Myocyte (in vitro differentiated cells): Measurements from ENCODE around the gene MRPL4. TPM values are rescaled to one million over a fixed set of nuclear protein-coding genes. Genes with fewer than 3 reads are reported as not detected.

Experiments
- microRNA-seq: library from miRNA; unstranded; fragments of <30 nt; microRNA quantifications from one replicate; pipeline ENCODE4, GENCODE V29; 2016
- total RNA-seq: library from RNA; depleted of rRNA; stranded (reverse); fragments of >200 nt; gene quantifications from 2 replicates; pipeline ENCODE4 v1.2.3, GENCODE V29; 2014

The MRPL4 gene
- total RNA-seq, 1 donor from 2014 or later: 94.3 TPM

Small RNA genes within 50 kb of the gene (microRNA-seq; reads per million reads assigned to microRNA genes)
- not detected for gene MIR4322

Other genes with a start within 250 kb of the MRPL4 start
- 75.3 and 93.4 TPM in 2 replicates for gene COL5A3, start 241.7 kb upstream of the MRPL4 start, total RNA-seq
- not detected in 2 replicates for gene RDH8, start 238.7 kb upstream of the MRPL4 start, total RNA-seq
- 21.8 and 25.0 TPM in 2 replicates for gene SHFL, start 165.9 kb upstream of the MRPL4 start, total RNA-seq
- gene ANGPTL6, start 149.5 kb upstream of the MRPL4 start, total RNA-seq: 0.11 TPM in 1 of 2 replicates, not detected in the other
- gene PPAN, start 145.9 kb upstream of the MRPL4 start, total RNA-seq: 24.8 and 28.3 TPM in 2 replicates
- gene P2RY11, start 140.5 kb upstream of the MRPL4 start, total RNA-seq: 3.1 and 4.0 TPM in 2 replicates
- gene EIF3G, start 132.3 kb upstream of the MRPL4 start, total RNA-seq: 226 and 251 TPM in 2 replicates
- gene DNMT1, start 57.3 kb upstream of the MRPL4 start, total RNA-seq: 53.8 and 70.1 TPM in 2 replicates
- gene S1PR2, start 20.9 kb upstream of the MRPL4 start, total RNA-seq: 1.8 and 3.5 TPM in 2 replicates
- 5.1 and 21.3 TPM in 2 replicates for gene ICAM1, start 18.9 kb downstream of the MRPL4 start, total RNA-seq
- gene ICAM4, start 34.7 kb downstream of the MRPL4 start, total RNA-seq: 1.4 and 3.2 TPM in 2 replicates
- gene ICAM5, start 37.7 kb downstream of the MRPL4 start, total RNA-seq: 7.2 and 8.3 TPM in 2 replicates
- 1.8 and 4.2 TPM in 2 replicates for gene ZGLP1, start 57.6 kb downstream of the MRPL4 start, total RNA-seq
- gene FDX2, start 63.8 kb downstream of the MRPL4 start, total RNA-seq: 39.4 and 45.8 TPM in 2 replicates
- 11.9 and 12.5 TPM in 2 replicates for gene RAVER1, start 81.3 kb downstream of the MRPL4 start, total RNA-seq
- 4.2 and 5.3 TPM in 2 replicates for gene ICAM3, start 87.4 kb downstream of the MRPL4 start, total RNA-seq
- gene TYK2, start 128.4 kb downstream of the MRPL4 start, total RNA-seq: 61.6 and 67.2 TPM in 2 replicates
- gene CDC37, start 151.3 kb downstream of the MRPL4 start, total RNA-seq: 200 and 201 TPM in 2 replicates
- gene PDE4A, start 168.3 kb downstream of the MRPL4 start, total RNA-seq: 1.1 and 1.2 TPM in 2 replicates